ENCODE data around the gene NME1. TPM values are rescaled to one million over a fixed set of nuclear protein-coding genes. Genes with fewer than 3 reads are reported as not detected.

Gene NME1
- total and polyA plus RNA-seq, 9 donors = 54.2 to 98.0 (median 58.0) TPM

- WGBS (ENCODE audit: insufficient coverage) = no CpG with 5 or more reads among the region's 6 CpGs
- no peak for DNase-seq
- Histone ChIP-seq H3K27ac (ENCODE audit: low read length) (no peak overlapping the region), H3K36me3 (ENCODE audit: control insufficient read depth, insufficient read depth, low read length) (no peaks in the 10 kb centered on the region), H3K27me3 (ENCODE audit: control insufficient read depth, insufficient read depth, low read length) (no peaks in the 10 kb centered on the region), H3K9me3 (replicated peaks; ENCODE audit: control insufficient read depth, low read depth, low read length) (no peaks in the 10 kb centered on the region), H3K4me1 (ENCODE audit: control insufficient read depth, insufficient read depth, low read length) (no peaks in the 10 kb centered on the region), H3K4me3 (ENCODE audit: low read length) (no peak overlapping the region)
These were observed 8.9 kb upstream of the NME1 start for GRCh38 chr17:51144266-51145022.

GRCh38 chr17:51147650-51148049 is 5.7 kb upstream of the NME1 start:
- no CpG with 5 or more reads among the region's 4 CpGs for WGBS (ENCODE audit: insufficient coverage)
- H3K4me3 ChIP-seq (ENCODE audit: low read length) = no peak overlapping the region
- no peaks in the 10 kb centered on the region for H3K4me1 ChIP-seq (ENCODE audit: control insufficient read depth, insufficient read depth, low read length)
- no peaks in the 10 kb centered on the region for H3K36me3 ChIP-seq (ENCODE audit: control insufficient read depth, insufficient read depth, low read length)
- no peak overlapping the region for H3K27ac ChIP-seq (ENCODE audit: low read length)
- no peaks in the 10 kb centered on the region for H3K27me3 ChIP-seq (ENCODE audit: control insufficient read depth, insufficient read depth, low read length)
- no peak for DNase-seq
- no peaks in the 10 kb centered on the region for H3K9me3 ChIP-seq (replicated peaks; ENCODE audit: control insufficient read depth, low read depth, low read length)

- no CpG with 5 or more reads among the region's 2 CpGs for WGBS (ENCODE audit: insufficient coverage)
- Histone ChIP-seq H3K36me3 (ENCODE audit: control insufficient read depth, insufficient read depth, low read length) (no peaks in the 10 kb centered on the region), H3K9me3 (replicated peaks; ENCODE audit: control insufficient read depth, low read depth, low read length) (no peaks in the 10 kb centered on the region), H3K27ac (ENCODE audit: low read length) (no peak overlapping the region), H3K4me3 (ENCODE audit: low read length) (no peak overlapping the region), H3K27me3 (ENCODE audit: control insufficient read depth, insufficient read depth, low read length) (no peaks in the 10 kb centered on the region), H3K4me1 (ENCODE audit: control insufficient read depth, insufficient read depth, low read length) (peaks cover 1% of the 10 kb centered on the region)
- DNase-seq = no peak
These were observed 4.2 kb upstream of the NME1 start for GRCh38 chr17:51149163-51149562.

- DNase-seq = no peak
- Histone ChIP-seq H3K27ac (ENCODE audit: low read length) (no peak overlapping the region), H3K4me1 (ENCODE audit: control insufficient read depth, insufficient read depth, low read length) (peaks cover 5% of the 10 kb centered on the region), H3K4me3 (ENCODE audit: low read length) (no peak overlapping the region), H3K9me3 (replicated peaks; ENCODE audit: control insufficient read depth, low read depth, low read length) (no peaks in the 10 kb centered on the region), H3K27me3 (ENCODE audit: control insufficient read depth, insufficient read depth, low read length) (no peaks in the 10 kb centered on the region), H3K36me3 (ENCODE audit: control insufficient read depth, insufficient read depth, low read length) (no peaks in the 10 kb centered on the region)
- WGBS (ENCODE audit: insufficient coverage) = no CpG with 5 or more reads among the region's 5 CpGs
These were observed 2.4 kb upstream of the NME1 start for GRCh38 chr17:51150932-51151331.

- H3K4me1 ChIP-seq (ENCODE audit: control insufficient read depth, insufficient read depth, low read length) = peaks cover 5% of the 10 kb centered on the region
- no peaks in the 10 kb centered on the region for H3K9me3 ChIP-seq (replicated peaks; ENCODE audit: control insufficient read depth, low read depth, low read length)
- peak overlapping the region; percentile 45 for H3K4me3 ChIP-seq (ENCODE audit: low read length)
- H3K36me3 ChIP-seq (ENCODE audit: control insufficient read depth, insufficient read depth, low read length) = peaks cover 9% of the 10 kb centered on the region
- peak overlapping the region; percentile 97 for H3K27ac ChIP-seq (ENCODE audit: low read length)
- peak; percentile 79 for DNase-seq
- WGBS (ENCODE audit: insufficient coverage) = 6% methylated on average over 4 of the region's 8 CpGs
- no peaks in the 10 kb centered on the region for H3K27me3 ChIP-seq (ENCODE audit: control insufficient read depth, insufficient read depth, low read length)
These were observed 571 bp upstream of the NME1 start for GRCh38 chr17:51152766-51153209.

- peak overlapping the region; percentile 87 for H3K4me3 ChIP-seq (ENCODE audit: low read length)
- H3K9me3 ChIP-seq (replicated peaks; ENCODE audit: control insufficient read depth, low read depth, low read length) = no peaks in the 10 kb centered on the region
- H3K4me1 ChIP-seq (ENCODE audit: control insufficient read depth, insufficient read depth, low read length) = peaks cover 5% of the 10 kb centered on the region
- H3K36me3 ChIP-seq (ENCODE audit: control insufficient read depth, insufficient read depth, low read length) = peaks cover 16% of the 10 kb centered on the region
- peak overlapping the region; percentile 88 for H3K27ac ChIP-seq (ENCODE audit: low read length)
- H3K27me3 ChIP-seq (ENCODE audit: control insufficient read depth, insufficient read depth, low read length) = no peaks in the 10 kb centered on the region
- 7% methylated on average over 2 of the region's 6 CpGs for WGBS (ENCODE audit: insufficient coverage)
- DNase-seq = peak; percentile 54
These were observed 817 bp downstream of the NME1 start for GRCh38 chr17:51154176-51154575.

GRCh38 chr17:51155416-51155815 is 2.1 kb downstream of the NME1 start:
- WGBS (ENCODE audit: insufficient coverage) = no CpG with 5 or more reads among the region's 8 CpGs
- Histone ChIP-seq H3K27ac (ENCODE audit: low read length) (no peak overlapping the region), H3K4me3 (ENCODE audit: low read length) (no peak overlapping the region), H3K27me3 (ENCODE audit: control insufficient read depth, insufficient read depth, low read length) (no peaks in the 10 kb centered on the region), H3K36me3 (ENCODE audit: control insufficient read depth, insufficient read depth, low read length) (peaks cover 26% of the 10 kb centered on the region), H3K4me1 (ENCODE audit: control insufficient read depth, insufficient read depth, low read length) (peaks cover 5% of the 10 kb centered on the region), H3K9me3 (replicated peaks; ENCODE audit: control insufficient read depth, low read depth, low read length) (no peaks in the 10 kb centered on the region)
- no peak for DNase-seq

GRCh38 chr17:51159604-51160003 is 6.2 kb downstream of the NME1 start:
- no peak for DNase-seq
- Histone ChIP-seq H3K27ac (ENCODE audit: low read length) (no peak overlapping the region), H3K36me3 (ENCODE audit: control insufficient read depth, insufficient read depth, low read length) (peaks cover 53% of the 10 kb centered on the region)

GRCh38 chr17:51161541-51161940 is 8.2 kb downstream of the NME1 start:
- Histone ChIP-seq H3K4me3 (ENCODE audit: low read length) (no peak overlapping the region), H3K9me3 (replicated peaks; ENCODE audit: control insufficient read depth, low read depth, low read length) (no peaks in the 10 kb centered on the region), H3K27me3 (ENCODE audit: control insufficient read depth, insufficient read depth, low read length) (no peaks in the 10 kb centered on the region), H3K36me3 (ENCODE audit: control insufficient read depth, insufficient read depth, low read length) (peaks cover 53% of the 10 kb centered on the region), H3K4me1 (ENCODE audit: control insufficient read depth, insufficient read depth, low read length) (peaks cover 9% of the 10 kb centered on the region), H3K27ac (ENCODE audit: low read length) (no peak overlapping the region)
- no peak for DNase-seq
- no CpG with 5 or more reads among the region's 3 CpGs for WGBS (ENCODE audit: insufficient coverage)

More at GRCh38 chr17:51159604-51160003, 6.2 kb downstream of the NME1 start:
- H3K4me1 ChIP-seq (ENCODE audit: control insufficient read depth, insufficient read depth, low read length) = no peaks in the 10 kb centered on the region
- 91% methylated on average over 1 of the region's 3 CpGs for WGBS (ENCODE audit: insufficient coverage)
- H3K9me3 ChIP-seq (replicated peaks; ENCODE audit: control insufficient read depth, low read depth, low read length) = no peaks in the 10 kb centered on the region
- no peaks in the 10 kb centered on the region for H3K27me3 ChIP-seq (ENCODE audit: control insufficient read depth, insufficient read depth, low read length)
- no peak overlapping the region for H3K4me3 ChIP-seq (ENCODE audit: low read length)

- Histone ChIP-seq H3K27ac (ENCODE audit: low read length) (no peak overlapping the region), H3K4me1 (ENCODE audit: control insufficient read depth, insufficient read depth, low read length) (peaks cover 13% of the 10 kb centered on the region), H3K4me3 (ENCODE audit: low read length) (peak overlapping the region; percentile 71), H3K27me3 (ENCODE audit: control insufficient read depth, insufficient read depth, low read length) (no peaks in the 10 kb centered on the region), H3K9me3 (replicated peaks; ENCODE audit: control insufficient read depth, low read depth, low read length) (no peaks in the 10 kb centered on the region), H3K36me3 (ENCODE audit: control insufficient read depth, insufficient read depth, low read length) (peaks cover 50% of the 10 kb centered on the region)
- peak; percentile 32 for DNase-seq
- WGBS (ENCODE audit: insufficient coverage) = 46% methylated on average over 15 of the region's 16 CpGs
These were observed 11.7 kb downstream of the NME1 start for GRCh38 chr17:51164911-51165679.
